ENCODE results near the gene NEDD1. TPM values are rescaled to one million over a fixed set of nuclear protein-coding genes. Genes with fewer than 3 reads are reported as not detected.

NEDD1 gene, protein sequence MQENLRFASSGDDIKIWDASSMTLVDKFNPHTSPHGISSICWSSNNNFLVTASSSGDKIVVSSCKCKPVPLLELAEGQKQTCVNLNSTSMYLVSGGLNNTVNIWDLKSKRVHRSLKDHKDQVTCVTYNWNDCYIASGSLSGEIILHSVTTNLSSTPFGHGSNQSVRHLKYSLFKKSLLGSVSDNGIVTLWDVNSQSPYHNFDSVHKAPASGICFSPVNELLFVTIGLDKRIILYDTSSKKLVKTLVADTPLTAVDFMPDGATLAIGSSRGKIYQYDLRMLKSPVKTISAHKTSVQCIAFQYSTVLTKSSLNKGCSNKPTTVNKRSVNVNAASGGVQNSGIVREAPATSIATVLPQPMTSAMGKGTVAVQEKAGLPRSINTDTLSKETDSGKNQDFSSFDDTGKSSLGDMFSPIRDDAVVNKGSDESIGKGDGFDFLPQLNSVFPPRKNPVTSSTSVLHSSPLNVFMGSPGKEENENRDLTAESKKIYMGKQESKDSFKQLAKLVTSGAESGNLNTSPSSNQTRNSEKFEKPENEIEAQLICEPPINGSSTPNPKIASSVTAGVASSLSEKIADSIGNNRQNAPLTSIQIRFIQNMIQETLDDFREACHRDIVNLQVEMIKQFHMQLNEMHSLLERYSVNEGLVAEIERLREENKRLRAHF
- total RNA-seq, result 22.2 TPM

GRCh38 chr12:96906849-96907670, at the start of gene NEDD1:
Gene NEDD1 (plus strand): TSS chr12:96907257. CDS start chr12:96909760, 2,503 bp downstream.
- ATAC-seq (peak; percentile 97), DNase-seq (ENCODE audit: low spot score) (peak; percentile 92)
- intact Hi-C loops (cut with DNase I), result loop anchor here (5.0 kb wide), 1 partner anchor 870 kb away; the partner anchor contains the start of gene LTA4H

DNA sequence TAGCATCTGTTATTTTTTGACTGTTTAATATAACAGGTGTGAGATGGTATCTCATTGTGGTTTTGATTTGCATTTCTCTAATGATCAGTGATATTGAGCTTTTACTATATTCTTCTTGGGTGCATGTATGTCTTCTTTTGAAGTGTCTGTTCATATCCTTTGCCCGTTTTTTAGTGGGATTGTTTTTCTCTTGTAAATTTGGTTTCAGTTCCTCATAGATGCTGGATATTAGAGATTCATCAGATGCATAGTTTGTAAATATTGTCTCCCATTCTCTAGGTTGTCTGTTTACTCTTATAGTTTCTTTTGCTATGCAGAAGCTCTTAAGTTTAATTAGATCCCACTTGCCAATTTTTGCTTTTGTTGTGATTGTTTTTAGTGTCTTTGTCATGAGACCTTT, 48.9 kb upstream of the NEDD1 start:
- intact Hi-C loops (cut with DNase I), result no loop called here
- DNase-seq (ENCODE audit: low spot score) (no peak), ATAC-seq (no peak)

DNA sequence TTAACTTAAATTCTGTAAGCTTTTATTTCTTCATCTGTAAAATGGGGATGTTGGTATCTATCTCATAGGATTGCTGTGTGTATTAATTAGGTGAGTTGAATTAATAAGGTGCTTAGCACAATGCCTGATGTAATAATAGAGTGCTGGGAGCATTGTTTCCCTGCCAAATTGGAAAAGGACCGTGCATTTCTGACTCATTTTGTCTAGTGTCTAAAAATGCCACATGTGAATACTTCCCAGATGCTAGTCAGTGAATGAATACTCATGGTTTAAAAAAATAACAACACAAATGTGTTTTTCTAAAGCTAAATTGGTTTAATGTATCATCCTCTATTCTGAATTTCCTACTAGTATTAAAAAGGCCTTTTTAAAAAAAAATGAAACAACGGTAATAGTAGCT, 45.4 kb upstream of the NEDD1 start:
- DNase-seq (ENCODE audit: low spot score) (no peak), ATAC-seq (no peak)
- intact Hi-C loops (cut with DNase I), result no loop called here

DNA sequence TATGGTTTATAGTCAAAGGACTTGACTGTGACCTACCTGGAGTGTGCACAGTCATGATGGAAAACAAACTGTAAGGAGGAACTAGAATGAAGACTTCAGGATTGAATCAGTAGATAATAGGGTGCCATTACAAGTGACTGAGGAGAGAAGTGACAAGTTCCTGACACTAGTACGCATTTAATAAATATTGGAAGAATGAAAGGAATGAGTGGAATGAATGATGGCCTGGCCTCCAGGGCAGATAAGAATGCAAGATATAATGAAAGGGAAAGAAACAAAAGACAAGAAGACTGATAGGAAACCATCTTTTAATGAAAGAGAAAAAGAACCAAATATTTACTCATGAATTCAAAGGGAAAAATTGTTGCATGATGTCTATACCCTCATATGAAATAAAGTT, 44.7 kb upstream of the NEDD1 start:
- ATAC-seq, result no peak
- intact Hi-C loops (cut with DNase I), result no loop called here
- no peak for DNase-seq (ENCODE audit: low spot score)

DNA sequence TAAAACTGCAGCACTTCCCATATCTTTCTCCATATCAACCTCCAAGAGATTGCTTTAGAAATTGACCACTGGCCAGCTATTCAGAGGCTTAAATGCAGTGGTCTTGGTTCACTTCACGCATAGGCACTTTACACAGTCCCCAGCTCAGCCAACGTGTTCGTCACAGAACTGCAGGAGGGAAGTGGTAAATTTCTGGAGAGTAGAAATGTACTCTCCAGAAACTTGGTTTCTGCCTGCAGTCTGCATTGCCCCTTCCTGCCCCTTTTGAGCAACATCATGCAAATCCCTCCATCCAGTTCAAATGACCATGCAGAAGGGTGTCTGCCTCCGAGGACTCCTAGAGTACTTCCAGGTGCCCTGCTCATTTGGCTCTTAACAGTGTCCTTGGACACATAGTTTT, 42.7 kb upstream of the NEDD1 start:
- intact Hi-C loops (cut with DNase I), result no loop called here
- no peak for DNase-seq (ENCODE audit: low spot score)
- ATAC-seq, result no peak

DNA sequence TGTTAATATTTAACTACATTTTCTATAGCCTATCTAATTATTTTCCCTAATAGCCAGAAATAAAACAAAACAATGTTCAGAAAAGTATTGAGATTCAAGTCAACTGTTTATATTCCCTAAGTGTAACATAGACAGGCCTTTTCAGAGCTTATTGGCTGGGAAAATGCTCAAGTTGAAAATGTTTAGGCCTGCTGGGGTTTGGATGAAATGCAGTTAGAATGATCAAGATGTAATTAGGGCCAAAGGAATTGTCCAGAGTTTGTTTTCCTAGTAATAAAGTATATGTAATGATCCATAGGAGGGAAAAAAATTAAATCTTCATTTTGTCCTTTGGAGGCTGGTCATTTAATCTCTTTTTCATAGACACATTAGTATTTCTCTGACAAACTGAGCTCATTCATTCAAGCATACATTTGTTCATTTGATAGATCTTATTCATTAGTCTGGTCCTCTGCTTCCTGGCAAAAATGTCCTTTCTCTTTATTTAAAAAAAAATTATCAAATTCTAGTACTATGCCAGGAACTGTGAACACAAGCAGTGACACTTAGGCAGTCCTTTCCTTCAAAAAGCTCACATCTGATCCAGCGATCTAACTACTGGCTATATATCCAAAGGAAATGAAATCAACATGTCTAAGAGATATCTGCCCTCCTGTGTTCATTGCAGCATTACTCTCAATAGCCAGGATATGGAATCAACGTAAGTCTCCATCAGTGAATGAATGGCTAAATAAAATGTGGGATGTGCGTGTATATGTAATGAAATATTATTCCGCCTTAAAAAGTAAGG, 40.1 kb upstream of the NEDD1 start:
- no peak for ATAC-seq
- intact Hi-C loops (cut with DNase I), result no loop called here
- no peak for DNase-seq (ENCODE audit: low spot score)

GRCh38 chr12:96870946-96871345, 36.1 kb upstream of the NEDD1 start:
- intact Hi-C loops (cut with DNase I), result no loop called here
- ATAC-seq (no peak), DNase-seq (ENCODE audit: low spot score) (no peak)

DNA sequence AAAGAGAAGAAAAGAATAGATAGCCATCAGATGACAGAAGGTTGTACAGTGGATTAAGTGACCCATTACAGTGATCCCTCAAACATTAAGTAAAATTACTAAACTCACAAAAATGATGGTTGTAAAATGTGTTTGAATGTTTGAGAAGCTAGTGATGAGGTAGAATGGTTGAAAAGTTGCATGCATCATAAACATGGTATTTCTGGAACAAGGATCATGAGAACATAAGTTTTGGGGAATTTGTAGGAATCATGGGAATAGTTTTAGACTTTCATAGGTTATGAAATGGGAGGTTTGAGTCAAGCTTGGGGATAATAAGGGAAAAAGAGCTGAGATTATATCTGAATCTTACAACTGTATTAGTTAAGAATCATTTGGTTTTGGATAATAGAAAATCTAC, 34.1 kb upstream of the NEDD1 start:
- intact Hi-C loops (cut with DNase I), result no loop called here
- ATAC-seq, result no peak
- no peak for DNase-seq (ENCODE audit: low spot score)

DNA sequence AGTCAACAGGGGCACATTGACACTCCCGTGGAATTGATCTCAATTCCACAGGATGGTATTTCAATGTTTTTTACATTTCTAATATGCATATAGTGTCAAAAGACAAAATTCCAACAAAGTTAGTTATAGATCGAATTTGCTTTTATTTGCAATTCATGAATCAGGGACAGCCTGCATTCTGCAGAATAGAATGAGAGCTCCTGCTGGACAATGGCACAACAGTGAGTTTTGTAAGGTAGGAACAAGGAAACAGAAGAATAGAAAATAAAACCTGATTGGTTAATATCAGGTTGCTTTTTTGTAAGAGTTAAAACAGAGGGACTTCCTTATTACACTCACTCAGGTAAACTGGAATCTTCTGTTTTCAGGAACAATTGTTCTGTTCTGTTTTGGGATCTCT, 32.8 kb upstream of the NEDD1 start:
- DNase-seq (ENCODE audit: low spot score), result no peak
- ATAC-seq, result no peak
- intact Hi-C loops (cut with DNase I), result no loop called here

GRCh38 chr12:96876966-96877365, 30.1 kb upstream of the NEDD1 start:
- no peak for ATAC-seq
- intact Hi-C loops (cut with DNase I), result no loop called here
- no peak for DNase-seq (ENCODE audit: low spot score)

DNA sequence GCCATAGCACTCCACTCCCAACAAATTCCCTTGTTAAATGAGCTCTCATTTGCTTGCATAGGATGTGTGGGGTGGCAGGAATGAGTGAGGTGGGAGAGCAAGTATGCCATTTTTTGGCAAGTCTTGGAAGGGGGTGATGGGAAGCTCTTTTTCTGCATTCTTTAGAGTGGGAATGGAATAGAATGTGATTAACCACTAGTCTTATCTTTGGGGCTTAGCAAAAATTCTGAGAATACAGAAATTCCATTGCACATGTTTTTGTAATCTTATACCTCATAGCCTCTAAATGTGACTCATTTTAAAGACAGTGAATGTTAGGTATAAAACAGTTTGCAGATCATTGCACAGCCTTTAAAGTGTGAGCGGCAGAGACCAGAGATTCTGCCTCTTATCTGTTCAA, 28.4 kb upstream of the NEDD1 start:
- DNase-seq (ENCODE audit: low spot score), result no peak
- no peak for ATAC-seq
- intact Hi-C loops (cut with DNase I), result no loop called here

DNA sequence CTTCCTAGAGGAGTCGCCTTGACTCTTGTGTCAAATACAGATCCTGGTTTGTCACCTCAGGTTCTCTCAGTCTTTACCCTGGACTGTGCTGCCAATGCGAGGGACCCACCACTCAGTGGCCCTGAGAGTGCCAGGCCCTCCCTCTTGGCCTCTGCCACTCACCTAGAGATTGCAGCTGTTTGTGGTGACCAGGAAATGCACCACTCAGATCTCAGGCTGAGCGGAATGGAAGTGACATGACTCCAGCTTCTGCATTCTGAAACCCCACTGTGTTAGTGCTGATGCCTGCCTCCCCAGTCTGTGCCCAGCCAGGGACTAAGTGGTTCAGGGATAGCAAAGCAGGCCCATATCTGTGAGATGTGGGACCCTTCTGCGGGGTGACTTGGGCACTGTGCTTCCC, 27.8 kb upstream of the NEDD1 start:
- ATAC-seq, result no peak
- DNase-seq (ENCODE audit: low spot score), result no peak

GRCh38 chr12:96880220-96880619, 26.8 kb upstream of the NEDD1 start:
- DNase-seq (ENCODE audit: low spot score) (no peak), ATAC-seq (no peak)
- intact Hi-C loops (cut with DNase I), result no loop called here

More for the DNA sequence above, 27.8 kb upstream of the NEDD1 start:
- intact Hi-C loops (cut with DNase I), result no loop called here

DNA sequence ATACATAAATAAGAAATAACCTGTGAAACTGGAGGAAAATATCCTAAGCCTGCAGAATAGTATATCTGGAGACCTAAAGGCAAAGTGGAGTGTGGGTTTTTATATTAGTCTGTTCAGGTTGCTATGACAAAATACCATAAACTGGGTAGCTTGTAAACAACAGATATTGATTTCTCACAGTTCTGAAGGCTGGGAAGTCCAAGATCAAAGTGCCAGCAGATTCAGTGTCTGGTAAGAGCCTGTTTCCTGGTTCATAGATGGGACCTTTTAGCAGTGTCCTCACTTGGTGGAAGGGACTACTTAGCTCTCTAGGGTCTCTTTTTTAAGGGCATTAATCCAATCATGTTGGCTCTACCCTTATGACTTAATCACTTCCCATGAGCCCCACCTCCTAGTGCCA, 25.4 kb upstream of the NEDD1 start:
- intact Hi-C loops (cut with DNase I), result no loop called here
- ATAC-seq (no peak), DNase-seq (ENCODE audit: low spot score) (no peak)

- DNase-seq (ENCODE audit: low spot score) (no peak), ATAC-seq (no peak)
- intact Hi-C loops (cut with DNase I), result no loop called here
Measured at GRCh38 chr12:96882862-96883261, 24.2 kb upstream of the NEDD1 start.

- no peak for ATAC-seq
- no peak for DNase-seq (ENCODE audit: low spot score)
- intact Hi-C loops (cut with DNase I), result no loop called here
Measured at GRCh38 chr12:96883571-96883970, 23.5 kb upstream of the NEDD1 start.

DNA sequence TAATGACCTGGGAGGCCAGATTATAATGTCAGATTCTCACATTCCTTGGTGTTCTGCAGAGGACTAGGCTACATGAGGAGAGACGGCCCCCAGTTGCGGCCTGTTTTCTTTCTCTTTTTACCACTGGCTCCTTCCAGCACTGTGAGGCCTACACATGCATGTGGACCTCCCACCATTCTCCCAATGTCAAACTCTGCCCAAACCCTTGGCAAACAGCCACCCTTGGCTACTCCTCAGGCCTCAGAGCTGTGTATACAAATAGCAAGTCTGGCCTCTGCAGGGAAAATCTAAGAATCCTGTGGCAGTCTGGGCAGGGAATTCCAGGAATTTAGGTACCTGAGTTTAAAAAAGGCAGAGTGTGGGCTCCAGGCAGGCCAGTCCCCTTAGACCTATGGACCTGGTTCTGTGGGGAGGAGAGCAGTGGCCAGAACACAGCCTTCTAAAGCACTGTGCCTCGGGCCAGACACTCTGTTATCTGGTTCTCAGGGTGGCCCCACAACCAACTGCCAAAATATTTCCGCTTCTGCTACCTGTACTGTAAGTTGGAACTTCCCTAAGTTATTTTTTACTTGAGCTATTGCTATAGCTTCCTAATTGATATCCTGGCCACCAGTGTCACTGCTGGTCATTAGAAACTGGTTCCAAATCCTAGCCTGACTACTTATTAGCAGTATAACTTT, 19.9 kb upstream of the NEDD1 start:
- peak; percentile 65 for DNase-seq (ENCODE audit: low spot score)
- ATAC-seq, result peak; percentile 38
- intact Hi-C loops (cut with DNase I), result no loop called here

DNA sequence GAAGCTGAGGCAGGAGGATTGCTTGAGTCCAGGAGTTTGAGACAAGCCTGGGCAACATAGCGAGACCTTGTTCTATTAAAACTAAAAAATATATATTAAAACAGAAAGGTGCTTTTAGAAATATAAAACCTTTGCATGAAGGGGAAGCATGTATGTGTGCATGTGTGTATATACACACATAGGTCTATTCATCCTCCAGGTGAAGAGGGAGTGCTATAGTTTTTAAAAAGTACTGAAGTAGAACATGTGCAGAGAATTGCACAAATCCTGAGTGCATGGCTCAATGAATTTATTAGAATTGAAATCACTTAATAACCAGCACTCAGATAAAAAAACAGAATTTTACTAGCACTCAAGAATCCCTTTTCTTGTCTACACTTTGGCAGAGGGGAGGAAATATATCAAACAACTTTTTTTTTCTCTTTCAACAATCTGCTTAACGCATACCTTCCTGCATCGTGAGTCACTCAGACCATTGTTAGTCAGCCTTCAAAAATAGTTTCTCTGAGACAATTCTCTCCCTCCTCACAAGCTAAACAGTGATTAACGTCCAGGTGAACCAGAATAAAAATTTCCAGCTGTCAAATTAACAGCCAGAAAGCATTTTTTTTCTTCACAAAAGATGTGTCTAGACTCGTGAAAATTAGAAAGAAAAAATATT, 17.7 kb upstream of the NEDD1 start:
- no peak for DNase-seq (ENCODE audit: low spot score)
- intact Hi-C loops (cut with DNase I), result no loop called here
- ATAC-seq, result no peak

All from sciatic nerve (tissue), 2 donors.